ENCODE data around the gene GPLD1. TPM values are rescaled to one million over a fixed set of nuclear protein-coding genes. Genes with fewer than 3 reads are reported as not detected.

The GPLD1 gene
- total RNA-seq, 1 donor from 2014 or later = 6.0 TPM

DNA sequence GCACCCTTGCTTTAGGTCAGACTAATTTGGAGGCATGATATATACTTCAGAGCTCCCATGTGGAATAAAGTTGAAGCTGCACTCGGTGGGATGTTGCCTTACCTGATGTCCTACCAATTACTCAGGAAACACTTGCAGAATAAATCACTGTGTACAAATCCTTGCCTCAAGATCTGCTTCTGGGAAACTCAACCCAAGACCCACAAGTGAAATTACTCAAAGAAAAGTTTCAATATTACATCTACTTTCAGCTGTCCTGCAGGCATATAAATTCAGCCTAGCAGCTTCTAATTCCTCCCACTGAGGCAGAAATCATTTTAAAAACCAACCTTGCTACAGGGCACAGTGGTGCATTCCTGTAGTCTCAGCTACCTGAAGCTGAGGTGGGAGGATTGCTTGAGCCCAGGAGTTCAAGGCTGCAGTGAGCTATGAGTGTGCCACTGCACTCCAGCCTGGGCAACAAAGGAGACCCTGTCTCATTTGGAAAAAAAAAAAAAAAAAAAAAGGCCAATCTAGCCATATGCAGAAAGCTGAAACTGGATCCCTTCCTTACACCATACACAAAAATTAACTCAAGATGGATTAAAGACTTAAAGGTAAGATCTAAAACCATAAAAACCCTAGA lies 110.8 kb downstream of the GPLD1 start:
- Mint-ChIP-seq H3K4me1 (peaks cover 13% of the 10 kb centered on the region), H3K36me3 (ENCODE audit: low read depth) (no peaks in the 10 kb centered on the region), H3K27me3 (ENCODE audit: low read depth) (no peaks in the 10 kb centered on the region), H3K27ac (ENCODE audit: unreplicated experiment) (no peak overlapping the region), H3K4me3 (no peak overlapping the region), H3K9me3 (peaks cover under 1% of the 10 kb centered on the region)
- DNase-seq (ENCODE audit: low read depth, low spot score) = no peak
- TF ChIP-seq, protein P1, sequence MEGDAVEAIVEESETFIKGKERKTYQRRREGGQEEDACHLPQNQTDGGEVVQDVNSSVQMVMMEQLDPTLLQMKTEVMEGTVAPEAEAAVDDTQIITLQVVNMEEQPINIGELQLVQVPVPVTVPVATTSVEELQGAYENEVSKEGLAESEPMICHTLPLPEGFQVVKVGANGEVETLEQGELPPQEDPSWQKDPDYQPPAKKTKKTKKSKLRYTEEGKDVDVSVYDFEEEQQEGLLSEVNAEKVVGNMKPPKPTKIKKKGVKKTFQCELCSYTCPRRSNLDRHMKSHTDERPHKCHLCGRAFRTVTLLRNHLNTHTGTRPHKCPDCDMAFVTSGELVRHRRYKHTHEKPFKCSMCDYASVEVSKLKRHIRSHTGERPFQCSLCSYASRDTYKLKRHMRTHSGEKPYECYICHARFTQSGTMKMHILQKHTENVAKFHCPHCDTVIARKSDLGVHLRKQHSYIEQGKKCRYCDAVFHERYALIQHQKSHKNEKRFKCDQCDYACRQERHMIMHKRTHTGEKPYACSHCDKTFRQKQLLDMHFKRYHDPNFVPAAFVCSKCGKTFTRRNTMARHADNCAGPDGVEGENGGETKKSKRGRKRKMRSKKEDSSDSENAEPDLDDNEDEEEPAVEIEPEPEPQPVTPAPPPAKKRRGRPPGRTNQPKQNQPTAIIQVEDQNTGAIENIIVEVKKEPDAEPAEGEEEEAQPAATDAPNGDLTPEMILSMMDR (conservative IDR thresholded peaks at IDR 0.05) = no peak

Other genes starting within 250 kb of the GPLD1 start
- gene DCDC2, start 131.5 kb downstream of the GPLD1 start, total RNA-seq = 0.30 TPM in 1 of 2 replicates, not detected in the other
- gene MRS2, start 86.6 kb downstream of the GPLD1 start, total RNA-seq = 38.4 and 39.5 TPM in 2 replicates
- 12.9 and 14.4 TPM in 2 replicates for gene ALDH5A1, start 5.4 kb upstream of the GPLD1 start, total RNA-seq
- 0.39 and 0.42 TPM in 2 replicates for gene KIAA0319, start 156.6 kb upstream of the GPLD1 start, total RNA-seq
- gene TDP2, start 177.3 kb upstream of the GPLD1 start, total RNA-seq = 44.6 and 44.9 TPM in 2 replicates
- gene ACOT13, start 177.5 kb upstream of the GPLD1 start, total RNA-seq = 27.4 and 30.3 TPM in 2 replicates
- gene C6orf62, start 229.6 kb upstream of the GPLD1 start, total RNA-seq = 85.0 and 85.3 TPM in 2 replicates